Thoracic aorta (tissue), 2 donors: ENCODE data around the gene ADAMTSL1. TPM values are rescaled to one million over a fixed set of nuclear protein-coding genes. Genes with fewer than 3 reads are reported as not detected.
A peak's percentile ranks its signal among the peaks of the same experiment; 100 is the strongest.

Experiments used
- ATAC-seq: fragments of 150-250 bp; one replicate; pipeline ENCODE4 v1.8.0; 2017; ENCODE audit warnings: low read depth; ENCODE audit not compliant: insufficient number of reproducible peaks, low FRiP score
- DNase-seq: peaks from one replicate; pipeline ENCODE4 v3.0.0-alpha.2; 2020; ENCODE audit warnings: low spot score
- H3K27ac ChIP-seq, 2 donors: fragments of 200-600 bp; sonication (generic); 1 replicate in 1 of 2; 2 replicates in 1 of 2; pipeline ENCODE4 v1.5.1; 2016; ENCODE audit warnings: mild to moderate bottlenecking in 2 of 2, moderate library complexity in 2 of 2
- H3K27me3 ChIP-seq: fragments of 200-600 bp; sonication (generic); replicated peaks from 2 replicates; pipeline ENCODE4 v1.6.0; 2016; ENCODE audit warnings: mild to moderate bottlenecking; ENCODE audit not compliant: insufficient read depth
- H3K36me3 ChIP-seq: fragments of 200-600 bp; sonication (generic); one replicate; pipeline ENCODE4 v1.5.1; 2016
- H3K4me1 ChIP-seq, 2 donors: fragments of 200-600 bp; sonication (generic); 1 replicate in 1 of 2; 2 replicates in 1 of 2; pipeline versions ENCODE4 v1.5.1 to v1.6.0; 2016; ENCODE audit warnings: low read depth in 2 of 2, mild to moderate bottlenecking in 1 of 2; ENCODE audit not compliant: control insufficient read depth in 1 of 2
- H3K4me3 ChIP-seq: fragments of 200-600 bp; sonication (generic); 2 replicates; pipeline ENCODE4 v1.5.1; 2016; ENCODE audit warnings: mild to moderate bottlenecking
- H3K9me3 ChIP-seq: fragments of 200-600 bp; sonication (generic); 2 replicates; pipeline ENCODE4 v1.5.1; 2016
- CTCF ChIP-seq: fragments of 200-600 bp; sonication (generic); IDR thresholded peaks from one replicate; pipeline ENCODE4 v1.5.1; 2019; ENCODE audit warnings: antibody characterized with exemption
- total RNA-seq, 2 donors: library from RNA; depleted of rRNA; stranded (reverse); fragments of >200 nt; gene quantifications; one replicate each; pipeline versions ENCODE4 v1.1.0 to v1.2.3, GENCODE V29; 2016

The ADAMTSL1 gene
- total RNA-seq, 2 donors from 2014 or later = 61.4 to 75.5 TPM

- H3K4me1 ChIP-seq = no peaks in the 10 kb centered on the region
- TF ChIP-seq CTCF = no peak
- no peaks in the 10 kb centered on the region for H3K36me3 ChIP-seq
- no peaks in the 10 kb centered on the region for H3K9me3 ChIP-seq
- no peak overlapping the region for H3K4me3 ChIP-seq
- no peak for ATAC-seq
- no peak for DNase-seq
- H3K27ac ChIP-seq = no peak overlapping the region
- H3K27me3 ChIP-seq = no peaks in the 10 kb centered on the region
Measured at GRCh38 chr9:18463991-18464390, 10.0 kb upstream of the ADAMTSL1 start.

- ATAC-seq = no peak
- H3K9me3 ChIP-seq = peaks cover 3% of the 10 kb centered on the region
- no peaks in the 10 kb centered on the region for H3K27me3 ChIP-seq
- no peak for TF ChIP-seq CTCF
- no peaks in the 10 kb centered on the region for H3K4me1 ChIP-seq
- no peak overlapping the region for H3K27ac ChIP-seq
- no peak overlapping the region for H3K4me3 ChIP-seq
- no peak for DNase-seq
- no peaks in the 10 kb centered on the region for H3K36me3 ChIP-seq
Measured at GRCh38 chr9:18466101-18466500, 7.9 kb upstream of the ADAMTSL1 start.

- Histone ChIP-seq H3K4me1 (peaks cover 4 to 11% of the 10 kb centered on the region in 2 donors), H3K27ac (no peak overlapping the region), H3K9me3 (peaks cover 3% of the 10 kb centered on the region), H3K4me3 (no peak overlapping the region), H3K36me3 (no peaks in the 10 kb centered on the region), H3K27me3 (no peaks in the 10 kb centered on the region)
- ATAC-seq (no peak), DNase-seq (no peak)
- no peak for TF ChIP-seq CTCF
Measured at GRCh38 chr9:18467696-18468095, 6.3 kb upstream of the ADAMTSL1 start.

GRCh38 chr9:18472435-18472834 is 1.5 kb upstream of the ADAMTSL1 start:
- ATAC-seq (no peak), DNase-seq (no peak)
- no peaks in the 10 kb centered on the region for H3K27me3 ChIP-seq
- peaks cover 3% of the 10 kb centered on the region for H3K9me3 ChIP-seq
- peak overlapping the region in 1 of 2 donors; percentile 68 for H3K27ac ChIP-seq
- H3K36me3 ChIP-seq = no peaks in the 10 kb centered on the region
- H3K4me1 ChIP-seq = peaks cover 6 to 42% of the 10 kb centered on the region in 2 donors
- TF ChIP-seq CTCF = no peak
- no peak overlapping the region for H3K4me3 ChIP-seq

- TF ChIP-seq CTCF = no peak
- DNase-seq (no peak), ATAC-seq (no peak)
- no peaks in the 10 kb centered on the region for H3K27me3 ChIP-seq
- H3K27ac ChIP-seq = peak overlapping the region; percentile 55 to 68
- H3K4me1 ChIP-seq = peaks cover 10 to 46% of the 10 kb centered on the region in 2 donors
- H3K4me3 ChIP-seq = peak overlapping the region; percentile 69
- H3K9me3 ChIP-seq = peaks cover 3% of the 10 kb centered on the region
- no peaks in the 10 kb centered on the region for H3K36me3 ChIP-seq
Measured at GRCh38 chr9:18472841-18473251, 1.1 kb upstream of the ADAMTSL1 start.
